ENCODE results near the gene PGPEP1.

The PGPEP1 gene

GRCh38 chr19:18361646-18362045, 21.2 kb downstream of the PGPEP1 start:
- no peak for TF ChIP-seq REST (IDR thresholded peaks at IDR 0.05; ENCODE audit: insufficient read depth in 1 of 2, low read depth in 2 of 2, low read length in 2 of 2)
- TF ChIP-seq TAF1 (IDR thresholded peaks at IDR 0.05; ENCODE audit: borderline replicate concordance, insufficient read depth, low read length) = no peak
- no peak for TF ChIP-seq FOXP2 (optimal IDR thresholded peaks at IDR 0.05; ENCODE audit: borderline replicate concordance, extremely low read depth, extremely low read length, insufficient read depth)
- TF ChIP-seq POLR2AphosphoS5 (IDR thresholded peaks at IDR 0.05; ENCODE audit: low read depth, low read length) = no peak
- TF ChIP-seq SIN3A (IDR thresholded peaks at IDR 0.05; ENCODE audit: borderline replicate concordance, insufficient read depth, low read length) = no peak

GRCh38 chr19:18362934-18363542, 22.6 kb downstream of the PGPEP1 start:
- no peak for TF ChIP-seq POLR2AphosphoS5 (IDR thresholded peaks at IDR 0.05; ENCODE audit: low read depth, low read length)
- TF ChIP-seq REST (IDR thresholded peaks at IDR 0.05; ENCODE audit: insufficient read depth in 1 of 2, low read depth in 2 of 2, low read length in 2 of 2) = no peak
- no peak for TF ChIP-seq FOXP2 (optimal IDR thresholded peaks at IDR 0.05; ENCODE audit: borderline replicate concordance, extremely low read depth, extremely low read length, insufficient read depth)
- no peak for TF ChIP-seq SIN3A (IDR thresholded peaks at IDR 0.05; ENCODE audit: borderline replicate concordance, insufficient read depth, low read length)
- TF ChIP-seq TAF1 (IDR thresholded peaks at IDR 0.05; ENCODE audit: borderline replicate concordance, insufficient read depth, low read length) = no peak

- TF ChIP-seq POLR2AphosphoS5 (IDR thresholded peaks at IDR 0.05; ENCODE audit: low read depth, low read length) = no peak
- TF ChIP-seq REST (IDR thresholded peaks at IDR 0.05; ENCODE audit: insufficient read depth in 1 of 2, low read depth in 2 of 2, low read length in 2 of 2) = no peak
- no peak for TF ChIP-seq TAF1 (IDR thresholded peaks at IDR 0.05; ENCODE audit: borderline replicate concordance, insufficient read depth, low read length)
- no peak for TF ChIP-seq SIN3A (IDR thresholded peaks at IDR 0.05; ENCODE audit: borderline replicate concordance, insufficient read depth, low read length)
- no peak for TF ChIP-seq FOXP2 (optimal IDR thresholded peaks at IDR 0.05; ENCODE audit: borderline replicate concordance, extremely low read depth, extremely low read length, insufficient read depth)
These were observed 23.4 kb downstream of the PGPEP1 start for GRCh38 chr19:18363787-18364186.

GRCh38 chr19:18364826-18365528, 24.6 kb downstream of the PGPEP1 start:
- peak; percentile 45; the same call in 1 of the 2 replicates for TF ChIP-seq SIN3A (IDR thresholded peaks at IDR 0.05; ENCODE audit: borderline replicate concordance, insufficient read depth, low read length)
- TF ChIP-seq REST (IDR thresholded peaks at IDR 0.05; ENCODE audit: insufficient read depth in 1 of 2, low read depth in 2 of 2, low read length in 2 of 2) = peak in 1 of 2 experiments; percentile 63; a peak in 1 of 4 replicates
- TF ChIP-seq POLR2AphosphoS5 (IDR thresholded peaks at IDR 0.05; ENCODE audit: low read depth, low read length) = peak; percentile 57
- peak; percentile 28 for TF ChIP-seq FOXP2 (optimal IDR thresholded peaks at IDR 0.05; ENCODE audit: borderline replicate concordance, extremely low read depth, extremely low read length, insufficient read depth)
- TF ChIP-seq TAF1 (IDR thresholded peaks at IDR 0.05; ENCODE audit: borderline replicate concordance, insufficient read depth, low read length) = 0 out of 2 replicates have a peak, but pooled peaks have one; percentile 19

Measured in PFSK-1 (cell line).